Fibroblast of pulmonary artery (primary cell): ENCODE measurements around the gene LRRK2.
A peak's percentile ranks its signal among the peaks of the same experiment; 100 is the strongest.

Source experiments
- DNase-seq: peaks from one replicate; pipeline ENCODE4 v3.0.0-alpha.2; 2010; ENCODE audit warnings: low read depth
- H3K4me3 ChIP-seq: replicated peaks from 2 replicates; pipeline ENCODE4 v1.5.1; 2011; ENCODE audit warnings: low read depth, mild to moderate bottlenecking, control low read depth, low read length, moderate library complexity
- TF ChIP-seq, protein P1 (sequence below): IDR thresholded peaks from 2 replicates; pipeline ENCODE4 v1.5.1; 2011; ENCODE audit warnings: mild to moderate bottlenecking, control low read depth, low read length, inconsistent platforms; ENCODE audit errors: missing control alignments

The LRRK2 gene

GRCh38 chr12:40224439-40225291 lies at the start of gene LRRK2:
Gene LRRK2 (plus strand): TSS chr12:40224997. CDS start chr12:40225132, 135 bp downstream.
- TF ChIP-seq, protein P1, sequence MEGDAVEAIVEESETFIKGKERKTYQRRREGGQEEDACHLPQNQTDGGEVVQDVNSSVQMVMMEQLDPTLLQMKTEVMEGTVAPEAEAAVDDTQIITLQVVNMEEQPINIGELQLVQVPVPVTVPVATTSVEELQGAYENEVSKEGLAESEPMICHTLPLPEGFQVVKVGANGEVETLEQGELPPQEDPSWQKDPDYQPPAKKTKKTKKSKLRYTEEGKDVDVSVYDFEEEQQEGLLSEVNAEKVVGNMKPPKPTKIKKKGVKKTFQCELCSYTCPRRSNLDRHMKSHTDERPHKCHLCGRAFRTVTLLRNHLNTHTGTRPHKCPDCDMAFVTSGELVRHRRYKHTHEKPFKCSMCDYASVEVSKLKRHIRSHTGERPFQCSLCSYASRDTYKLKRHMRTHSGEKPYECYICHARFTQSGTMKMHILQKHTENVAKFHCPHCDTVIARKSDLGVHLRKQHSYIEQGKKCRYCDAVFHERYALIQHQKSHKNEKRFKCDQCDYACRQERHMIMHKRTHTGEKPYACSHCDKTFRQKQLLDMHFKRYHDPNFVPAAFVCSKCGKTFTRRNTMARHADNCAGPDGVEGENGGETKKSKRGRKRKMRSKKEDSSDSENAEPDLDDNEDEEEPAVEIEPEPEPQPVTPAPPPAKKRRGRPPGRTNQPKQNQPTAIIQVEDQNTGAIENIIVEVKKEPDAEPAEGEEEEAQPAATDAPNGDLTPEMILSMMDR = no peak
- peak; percentile 59 for DNase-seq
- H3K4me3 ChIP-seq = peak within 1 kb of the TSS; percentile 53

DNA sequence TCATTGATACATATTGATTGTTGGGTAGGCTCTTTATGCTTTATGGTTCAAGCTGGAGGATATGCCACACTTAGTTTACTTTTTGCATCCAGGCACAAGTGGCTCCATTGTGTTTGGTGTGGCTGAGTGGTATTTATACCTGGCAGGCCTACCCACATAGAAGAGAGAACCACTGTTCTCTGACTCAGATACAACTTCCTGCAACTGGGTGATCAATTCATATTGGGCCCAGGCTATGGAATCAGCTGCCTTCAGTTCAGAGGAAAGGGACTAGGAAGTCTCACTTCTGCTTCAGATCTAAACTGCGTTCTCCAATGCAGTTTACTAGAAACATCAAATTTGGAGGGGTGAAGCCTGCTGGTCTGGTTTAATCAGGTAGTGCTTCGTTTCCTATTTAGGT lies 49.8 kb upstream of the LRRK2 start:
- no peak for DNase-seq
- H3K4me3 ChIP-seq = no peak overlapping the region
- TF ChIP-seq, protein P1 = no peak

- no peak for DNase-seq
- TF ChIP-seq, protein P1 = no peak
- H3K4me3 ChIP-seq = no peak overlapping the region
Observed at GRCh38 chr12:40175489-40175888, 49.3 kb upstream of the LRRK2 start.

DNA sequence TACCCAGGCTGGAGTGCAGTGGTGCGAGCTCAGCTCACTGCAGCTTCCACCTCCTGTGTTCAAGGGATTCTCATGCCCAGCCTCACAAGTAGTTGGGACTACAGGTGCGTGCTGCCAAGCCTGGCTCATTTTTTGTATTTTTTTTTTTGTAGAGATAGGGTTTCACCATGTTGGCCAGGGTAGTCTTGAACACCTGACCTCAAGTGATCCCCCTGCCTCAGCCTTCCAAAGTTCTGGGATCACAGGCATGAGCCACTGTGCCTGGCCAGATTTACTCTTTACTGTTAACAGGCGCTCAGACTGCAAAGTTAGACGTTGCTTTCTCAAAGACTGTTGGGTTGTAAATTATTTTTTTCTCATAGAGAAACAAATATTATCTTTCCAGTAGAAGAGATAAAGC lies 46.1 kb upstream of the LRRK2 start:
- TF ChIP-seq, protein P1 = no peak
- DNase-seq = no peak
- H3K4me3 ChIP-seq = no peak overlapping the region

DNA sequence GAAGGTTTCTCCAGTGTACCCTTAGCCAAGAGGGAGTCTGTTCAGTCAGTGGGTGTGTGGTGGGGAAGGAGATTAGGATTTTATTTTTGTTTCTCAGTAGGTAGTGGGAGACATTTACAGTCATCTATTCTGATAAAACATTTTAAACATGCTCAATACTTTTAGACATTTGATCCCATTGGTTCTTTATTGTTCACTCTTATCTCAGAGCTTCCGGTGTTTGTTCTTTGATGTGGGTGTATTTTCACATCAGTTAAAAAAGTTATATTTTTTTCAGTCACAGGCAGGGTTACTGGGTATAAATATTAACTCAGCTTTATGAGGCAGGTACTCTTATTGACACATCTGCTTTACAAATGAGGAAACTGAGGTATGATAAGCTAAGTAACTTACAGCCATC lies 43.3 kb upstream of the LRRK2 start:
- TF ChIP-seq, protein P1 = no peak
- no peak for DNase-seq
- H3K4me3 ChIP-seq = no peak overlapping the region

DNA sequence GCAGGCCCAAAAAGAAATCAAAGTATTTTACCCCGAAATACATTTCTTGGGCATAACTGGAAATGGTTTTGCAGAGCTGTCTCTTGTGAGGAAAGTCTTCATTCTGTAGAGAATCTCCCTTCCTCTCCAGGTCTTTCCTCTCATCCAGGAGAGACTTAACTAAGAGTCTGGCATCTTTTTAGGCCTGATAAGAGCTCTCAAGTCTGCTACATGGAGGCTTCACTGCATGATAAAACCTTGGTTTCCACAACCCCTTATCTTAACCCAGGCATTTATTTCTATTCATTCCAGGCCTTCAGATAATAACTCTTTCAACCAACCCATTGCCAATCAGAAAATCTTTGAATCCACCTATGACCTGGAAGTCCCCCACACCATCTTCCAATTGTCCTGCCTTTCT lies 41.1 kb upstream of the LRRK2 start:
- TF ChIP-seq, protein P1 = no peak
- no peak overlapping the region for H3K4me3 ChIP-seq
- DNase-seq = no peak
